C4-2B (cell line): Measurements from ENCODE around the gene SP100.
"Not testable (repeated sequence)": the region's sequence is repeated elsewhere in the genome, so short reads cannot be mapped to it uniquely, and the experiment has no call there.

Experiments used
- H3K27ac ChIP-seq: fragments of 450-650 bp; 2 replicates; pipeline ENCODE4 v1.5.1; 2017
- CTCF ChIP-seq: fragments of 450-650 bp; conservative IDR thresholded peaks from 2 replicates; pipeline ENCODE4 v1.5.1; 2017; ENCODE audit warnings: mild to moderate bottlenecking
- ZFX ChIP-seq: fragments of 450-650 bp; IDR thresholded peaks from 2 replicates; pipeline ENCODE4 v1.6.1; 2017

The SP100 gene

GRCh38 chr2:230416061-230416721 is at the start of gene SP100:
TSS of gene SP100 (plus strand) at chr2:230416201. CDS start at chr2:230416297, 96 bp downstream.
- TF ChIP-seq ZFX (peak; percentile 46; the same call in 1 of the 2 replicates), CTCF (no peak)
- H3K27ac ChIP-seq, result peak within 1 kb of the TSS; percentile 60

- no peak overlapping the region for H3K27ac ChIP-seq
- TF ChIP-seq CTCF, result no peak
- no peak for TF ChIP-seq ZFX
Observed at GRCh38 chr2:230382108-230382507, 33.9 kb upstream of the SP100 start.

GRCh38 chr2:230383453-230383852 is 32.5 kb upstream of the SP100 start:
- TF ChIP-seq CTCF, result no peak
- TF ChIP-seq ZFX, result no peak
- no peak overlapping the region for H3K27ac ChIP-seq

- H3K27ac ChIP-seq, result no peak overlapping the region
- no peak for TF ChIP-seq CTCF
- TF ChIP-seq ZFX, result no peak
Observed at GRCh38 chr2:230384986-230385385, 31.0 kb upstream of the SP100 start.

- TF ChIP-seq CTCF, result no peak
- TF ChIP-seq ZFX, result no peak
- H3K27ac ChIP-seq, result no peak overlapping the region
Observed at GRCh38 chr2:230394301-230394700, 21.7 kb upstream of the SP100 start.

- H3K27ac ChIP-seq, result not testable (repeated sequence)
Observed at GRCh38 chr2:230398698-230399097, 17.3 kb upstream of the SP100 start.

GRCh38 chr2:230400041-230400440 is 16.0 kb upstream of the SP100 start:
- no peak for TF ChIP-seq CTCF
- TF ChIP-seq ZFX, result no peak
- no peak overlapping the region for H3K27ac ChIP-seq

GRCh38 chr2:230400454-230400853 is 15.5 kb upstream of the SP100 start:
- no peak for TF ChIP-seq CTCF
- no peak for TF ChIP-seq ZFX
- H3K27ac ChIP-seq, result no peak overlapping the region

- not testable (repeated sequence) for H3K27ac ChIP-seq
Observed at GRCh38 chr2:230401026-230401425, 15.0 kb upstream of the SP100 start.
